Breast epithelium (tissue), 4 donors: ENCODE measurements around the gene PNMA6A. TPM values are rescaled to one million over a fixed set of nuclear protein-coding genes. Genes with fewer than 3 reads are reported as not detected.
"Not testable (repeated sequence)": the region's sequence is repeated elsewhere in the genome, so short reads cannot be mapped to it uniquely, and the experiment has no call there.

Source experiments
- DNase-seq, 2 donors: peaks; one replicate each; pipeline ENCODE4 v3.0.0-alpha.2; 2019; ENCODE audit warnings: low spot score in 2 of 2
- H3K27ac ChIP-seq, 2 donors: fragments of 200-600 bp; sonication (generic) in 1 of 2; one replicate each; pipeline ENCODE4 v1.5.1; 2016 to 2019; ENCODE audit warnings: mild to moderate bottlenecking in 1 of 2
- H3K27me3 ChIP-seq, 2 donors: fragments of 200-600 bp; sonication (generic) in 1 of 2; one replicate each; pipeline versions ENCODE4 v1.5.1 to v1.6.0; 2017 to 2019; ENCODE audit warnings: control low read depth in 1 of 2, mild to moderate bottlenecking in 1 of 2
- H3K36me3 ChIP-seq: fragments of 200-600 bp; one replicate; pipeline ENCODE4 v1.5.1; 2019
- H3K4me1 ChIP-seq, 2 donors: fragments of 200-600 bp; sonication (generic); one replicate each; pipeline ENCODE4 v1.5.1; 2016 to 2019; ENCODE audit warnings: control low read depth in 1 of 2
- H3K4me3 ChIP-seq, 3 donors: fragments of 200-600 bp; sonication (generic); 1 replicate in 2 of 3; 2 replicates in 1 of 3; pipeline ENCODE4 v1.5.1; 2016 to 2019; ENCODE audit warnings: mild to moderate bottlenecking in 3 of 3, moderate library complexity in 2 of 3
- H3K9me3 ChIP-seq, 2 donors: fragments of 200-600 bp; sonication (generic) in 1 of 2; one replicate each; pipeline ENCODE4 v1.5.1; 2016 to 2019; ENCODE audit warnings: control low read depth in 1 of 2
- intact Hi-C: fragments of 100-400 bp; cut with DNase I; formaldehyde crosslinking; loops from one replicate; pipeline ENCODE4 v1.15.1; 2023; ENCODE audit warnings: low total_unique reads
- total RNA-seq, 3 donors: library from RNA; depleted of rRNA; stranded (reverse); fragments of >200 nt; gene quantifications; one replicate each; pipeline ENCODE4 v1.1.0, GENCODE V29; 2016

PNMA6A gene
- total RNA-seq, 3 donors from 2014 or later: 0.33 to 1.8 (median 0.73) TPM

DNA sequence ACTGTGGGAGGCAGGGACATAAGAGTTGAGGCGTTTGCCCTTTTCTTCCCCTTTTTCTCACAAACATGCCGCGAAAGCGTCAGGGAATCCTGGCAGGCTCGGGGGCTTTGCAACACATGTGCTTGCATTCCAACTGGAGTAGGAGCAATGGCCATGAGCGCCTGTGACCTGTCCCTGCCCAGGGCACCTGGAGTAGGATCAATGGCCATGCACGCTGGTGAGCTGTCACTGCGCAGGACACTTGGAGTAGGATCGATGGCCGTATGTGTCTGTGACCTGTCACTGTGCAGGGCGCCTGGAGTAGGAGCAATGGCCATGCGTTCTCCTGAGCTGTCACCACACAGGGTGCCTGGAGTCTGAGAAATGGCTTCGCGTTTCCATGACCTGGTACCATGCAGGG is 51.2 kb downstream of the PNMA6A start:
- H3K9me3 ChIP-seq, intact Hi-C loops, H3K4me3 ChIP-seq, DNase-seq, H3K27ac ChIP-seq, H3K4me1 ChIP-seq, H3K36me3 ChIP-seq, H3K27me3 ChIP-seq: not testable (repeated sequence)

Other genes with a start within 250 kb of the PNMA6A start
- gene CETN2, start 241.7 kb upstream of the PNMA6A start, total RNA-seq: 10 to 100 TPM; 23.2 to 36.1 (median 26.9) TPM
- gene NSDHL, start 241.4 kb upstream of the PNMA6A start, total RNA-seq: 10 to 100 TPM; 13.1 to 20.8 (median 16.7) TPM
- 10 to 100 TPM in 1 of 3 donors, 1 to 10 TPM in 2; 5.9 to 19.5 (median 7.5) TPM for gene ZNF185, start 174.4 kb upstream of the PNMA6A start, total RNA-seq
- not detected for gene PNMA5, start 78.3 kb upstream of the PNMA6A start, total RNA-seq
- under 1 TPM in 2 of 3 donors, not detected in 1; under 0.01 to 0.33 TPM for gene PNMA3, start 16.0 kb upstream of the PNMA6A start, total RNA-seq
- gene MAGEA1, start 106.8 kb downstream of the PNMA6A start, total RNA-seq: not detected
- not detected for gene PNMA6F, start 249.3 kb downstream of the PNMA6A start, total RNA-seq